GM12875 (cell line): ENCODE measurements around the gene MCF2L2.

Source experiments
- H3K4me3 ChIP-seq: one replicate; pipeline ENCODE4 v1.5.1; 2011; ENCODE audit warnings: low read depth, low read length, control low read depth
- TF ChIP-seq, protein P1 (sequence below): IDR thresholded peaks from 2 replicates; pipeline ENCODE4 v1.5.1; 2011; ENCODE audit warnings: low read depth, mild to moderate bottlenecking, control low read depth, inconsistent platforms, low read length, moderate library complexity, borderline replicate concordance; ENCODE audit not compliant: insufficient read depth

Gene MCF2L2

DNA sequence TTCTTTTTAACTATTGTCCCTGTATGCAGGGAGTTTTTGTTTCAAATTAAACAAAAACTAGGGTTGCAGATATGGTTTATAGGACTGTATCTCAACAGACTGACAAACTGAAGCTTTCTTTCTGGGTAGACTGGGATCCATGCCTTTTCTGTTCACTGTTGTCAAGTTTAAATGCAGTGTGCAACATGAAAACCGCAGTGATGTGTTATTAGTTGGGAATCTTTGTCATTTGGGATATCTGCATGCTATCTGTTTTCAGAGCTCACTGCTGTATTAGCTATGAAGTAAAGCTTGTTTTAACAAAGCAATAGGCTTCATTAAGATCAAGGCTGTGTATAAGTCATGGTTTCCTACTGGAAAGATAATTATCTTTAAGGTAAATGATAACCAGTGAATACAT is 21.4 kb upstream of the MCF2L2 start:
- no peak overlapping the region for H3K4me3 ChIP-seq
- TF ChIP-seq, protein P1, sequence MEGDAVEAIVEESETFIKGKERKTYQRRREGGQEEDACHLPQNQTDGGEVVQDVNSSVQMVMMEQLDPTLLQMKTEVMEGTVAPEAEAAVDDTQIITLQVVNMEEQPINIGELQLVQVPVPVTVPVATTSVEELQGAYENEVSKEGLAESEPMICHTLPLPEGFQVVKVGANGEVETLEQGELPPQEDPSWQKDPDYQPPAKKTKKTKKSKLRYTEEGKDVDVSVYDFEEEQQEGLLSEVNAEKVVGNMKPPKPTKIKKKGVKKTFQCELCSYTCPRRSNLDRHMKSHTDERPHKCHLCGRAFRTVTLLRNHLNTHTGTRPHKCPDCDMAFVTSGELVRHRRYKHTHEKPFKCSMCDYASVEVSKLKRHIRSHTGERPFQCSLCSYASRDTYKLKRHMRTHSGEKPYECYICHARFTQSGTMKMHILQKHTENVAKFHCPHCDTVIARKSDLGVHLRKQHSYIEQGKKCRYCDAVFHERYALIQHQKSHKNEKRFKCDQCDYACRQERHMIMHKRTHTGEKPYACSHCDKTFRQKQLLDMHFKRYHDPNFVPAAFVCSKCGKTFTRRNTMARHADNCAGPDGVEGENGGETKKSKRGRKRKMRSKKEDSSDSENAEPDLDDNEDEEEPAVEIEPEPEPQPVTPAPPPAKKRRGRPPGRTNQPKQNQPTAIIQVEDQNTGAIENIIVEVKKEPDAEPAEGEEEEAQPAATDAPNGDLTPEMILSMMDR = no peak

DNA sequence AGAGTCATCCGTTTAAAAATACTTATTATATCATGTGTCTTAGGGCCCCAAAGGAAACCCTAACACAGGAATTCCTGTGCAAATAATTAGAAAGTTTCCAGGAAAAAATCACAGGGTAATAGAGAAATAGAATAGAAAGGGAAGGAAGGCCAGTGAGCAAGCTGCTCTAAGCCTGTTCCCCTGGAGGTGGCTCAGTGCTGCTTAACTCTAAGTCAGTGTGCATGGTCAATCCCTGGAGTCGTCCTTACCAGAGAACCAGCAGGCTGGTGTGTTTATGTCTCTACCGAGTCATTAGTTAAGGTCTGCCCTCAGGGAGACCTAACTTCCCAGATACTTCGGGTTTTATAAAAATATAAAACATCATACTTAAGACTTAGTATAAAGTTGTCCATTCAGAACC is 21.0 kb upstream of the MCF2L2 start:
- no peak overlapping the region for H3K4me3 ChIP-seq
- TF ChIP-seq, protein P1 = no peak

DNA sequence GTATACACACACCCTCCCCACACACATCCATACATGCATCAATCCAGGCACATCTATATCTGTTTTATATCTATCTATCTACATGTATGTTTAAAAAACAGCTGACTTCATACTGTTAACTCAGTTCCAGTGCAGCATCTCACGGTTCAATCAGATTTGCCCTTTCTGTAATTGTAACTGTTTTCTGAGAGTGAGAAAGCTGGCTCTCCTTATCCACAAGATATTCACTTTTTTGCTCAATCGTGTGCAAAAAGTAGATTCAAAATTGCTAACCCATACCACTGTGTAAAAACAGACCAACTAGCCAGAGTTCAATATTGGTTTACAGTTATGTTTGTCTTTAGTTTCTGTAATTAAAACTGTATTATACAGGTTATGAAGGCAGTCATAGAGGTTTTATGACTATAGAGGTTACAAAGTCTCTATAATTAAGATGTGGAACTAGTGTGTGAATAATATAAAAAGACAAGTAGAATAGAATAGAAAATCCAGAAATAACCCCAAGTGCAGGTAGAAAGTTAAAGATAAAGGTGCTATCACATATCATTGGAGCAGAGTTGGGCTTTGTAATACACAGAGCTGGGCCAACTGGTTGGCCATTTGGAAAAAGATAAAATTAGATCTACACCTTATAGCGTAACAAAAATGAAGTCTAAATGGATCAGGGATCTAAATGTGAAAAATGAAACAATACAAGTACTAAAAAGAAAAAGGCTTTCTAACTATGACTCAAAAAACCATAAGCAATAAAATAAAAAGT is 20.1 kb upstream of the MCF2L2 start:
- no peak overlapping the region for H3K4me3 ChIP-seq

DNA sequence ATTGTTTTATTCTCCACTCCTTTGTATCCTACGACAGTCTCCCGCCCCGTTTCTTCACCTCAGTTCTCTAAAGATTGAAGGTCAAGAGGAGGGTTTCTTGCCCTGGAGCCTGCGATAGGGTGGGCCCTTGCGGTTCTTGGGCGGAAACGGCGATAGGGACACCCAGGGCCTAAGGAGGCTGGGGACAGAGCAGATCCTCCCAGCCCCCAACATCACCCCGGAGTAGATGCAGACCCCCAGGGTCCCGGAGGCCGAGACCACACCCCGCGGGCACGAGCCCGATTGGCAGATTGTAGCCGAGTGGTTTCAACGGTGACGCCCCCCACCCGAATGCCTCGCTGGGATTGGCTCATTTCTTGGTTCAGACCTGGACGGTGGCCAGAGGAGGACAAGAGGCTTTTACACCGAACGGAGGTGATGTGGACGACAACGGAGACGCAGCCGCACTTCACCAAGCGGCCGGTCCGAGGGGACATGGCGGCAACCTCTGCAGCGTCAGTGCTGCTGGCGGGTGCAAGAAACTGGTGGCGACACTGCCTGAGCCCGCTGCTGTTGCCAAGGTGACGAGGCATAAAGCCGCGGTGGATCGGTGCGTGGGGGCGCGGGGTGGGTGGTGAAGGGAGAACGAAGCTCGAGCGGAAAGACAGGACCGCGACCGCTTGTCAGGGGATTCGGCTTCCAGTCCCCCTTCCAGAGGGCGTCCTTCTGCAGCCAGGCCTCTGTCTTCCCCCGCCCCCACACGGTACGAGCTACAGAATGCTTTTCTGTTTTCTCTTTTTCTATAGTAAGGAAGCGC is 19.0 kb upstream of the MCF2L2 start:
- TF ChIP-seq, protein P1 = no peak
- H3K4me3 ChIP-seq = peak overlapping the region; percentile 30

More for the DNA sequence above, 20.1 kb upstream of the MCF2L2 start:
- TF ChIP-seq, protein P1 = no peak

DNA sequence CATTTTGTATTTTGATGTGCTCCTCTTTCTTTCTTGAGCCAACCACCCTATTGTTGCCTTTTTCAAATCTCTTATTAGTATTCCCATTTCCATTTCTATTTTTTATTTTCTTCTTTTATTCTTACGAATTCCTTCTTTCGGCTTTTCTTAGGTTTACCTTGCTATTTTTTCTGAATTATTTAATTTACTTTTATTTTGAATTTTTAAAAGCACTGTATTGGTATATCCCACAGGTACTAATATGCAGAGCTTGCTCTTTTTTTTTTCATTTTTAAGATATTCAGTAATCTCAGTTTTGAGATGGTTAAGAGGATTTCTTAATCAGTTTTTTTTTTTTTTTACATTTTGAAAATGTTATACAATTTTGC is 18.4 kb upstream of the MCF2L2 start:
- H3K4me3 ChIP-seq = no peak overlapping the region
- TF ChIP-seq, protein P1 = no peak

DNA sequence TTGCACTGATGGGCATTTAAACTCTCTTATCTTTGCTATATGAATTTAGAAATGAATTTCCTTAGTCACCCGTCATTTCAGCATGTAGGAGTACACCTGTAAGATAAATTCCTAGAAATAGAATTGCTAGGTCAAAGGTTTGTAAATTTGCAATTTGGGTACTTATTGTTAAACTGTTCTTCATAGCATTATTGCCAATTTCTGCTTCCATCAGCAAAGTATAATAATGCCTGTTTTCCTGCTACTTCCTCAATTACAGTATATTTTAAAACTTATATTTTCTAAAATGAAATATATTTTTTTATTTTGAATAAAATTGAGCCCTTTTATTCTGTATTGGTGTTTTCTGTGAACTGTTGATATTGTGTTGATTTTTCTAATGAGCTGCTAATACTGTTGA is 16.3 kb upstream of the MCF2L2 start:
- TF ChIP-seq, protein P1 = no peak
- H3K4me3 ChIP-seq = no peak overlapping the region
